OCI-LY1 (cell line): ENCODE data around the gene BABAM2.

ENCODE experiments used
- H2AFZ ChIP-seq: fragments of 200-600 bp; sonication (generic), shearing (Covaris generic); 2 replicates; pipeline ENCODE4 v1.6.0; 2014; ENCODE audit warnings: antibody characterized with exemption, mild to moderate bottlenecking, low read length
- H3F3A ChIP-seq: fragments of 200-600 bp; sonication (generic), shearing (Covaris generic); 2 replicates; pipeline ENCODE4 v1.6.0; 2014; ENCODE audit warnings: mild to moderate bottlenecking, antibody characterized with exemption, low read length, moderate library complexity; ENCODE audit not compliant: insufficient read depth
- H3K27ac ChIP-seq: fragments of 200-600 bp; sonication (generic); 2 replicates; pipeline ENCODE4 v1.5.1; 2014; ENCODE audit warnings: low read length, mixed run types, mild to moderate bottlenecking, low read depth; ENCODE audit not compliant: poor library complexity, severe bottlenecking
- H3K27me3 ChIP-seq: fragments of 200-600 bp; sonication (generic); 2 replicates; pipeline ENCODE4 v1.6.0; 2014; ENCODE audit warnings: antibody characterized with exemption, mild to moderate bottlenecking, low read length, moderate library complexity; ENCODE audit not compliant: insufficient read depth
- H3K36me3 ChIP-seq: fragments of 200-600 bp; sonication (generic); 2 replicates; pipeline ENCODE4 v1.6.1; 2014; ENCODE audit warnings: mild to moderate bottlenecking, antibody characterized with exemption, low read length, moderate library complexity, mixed read lengths; ENCODE audit not compliant: insufficient read depth
- H3K4me1 ChIP-seq: fragments of 200-600 bp; sonication (generic); 2 replicates; pipeline ENCODE4 v1.5.1; 2014; ENCODE audit warnings: mild to moderate bottlenecking, low read length, moderate library complexity; ENCODE audit not compliant: insufficient read depth, severe bottlenecking
- H3K4me2 ChIP-seq: fragments of 200-600 bp; sonication (generic), shearing (Covaris generic); 2 replicates; pipeline ENCODE4 v1.6.1; 2014; ENCODE audit warnings: low read length
- H3K4me3 ChIP-seq: fragments of 200-600 bp; sonication (generic); 2 replicates; pipeline ENCODE4 v1.5.1; 2014; ENCODE audit warnings: low read length, low read depth, mild to moderate bottlenecking, mixed read lengths; ENCODE audit not compliant: poor library complexity, severe bottlenecking
- H3K79me2 ChIP-seq: fragments of 200-600 bp; shearing (Covaris generic); 2 replicates; pipeline ENCODE4 v1.6.1; 2016; ENCODE audit warnings: mixed run types, low read length, mixed read lengths; ENCODE audit not compliant: insufficient read depth
- H3K9ac ChIP-seq: fragments of 200-600 bp; sonication (generic), shearing (Covaris generic); 2 replicates; pipeline ENCODE4 v1.6.1; 2014; ENCODE audit warnings: mild to moderate bottlenecking, low read length, mixed read lengths
- H3K9me2 ChIP-seq: fragments of 200-600 bp; sonication (generic), shearing (Covaris generic); 2 replicates; pipeline ENCODE4 v1.6.1; 2014; ENCODE audit warnings: low read depth, mild to moderate bottlenecking, low read length, mixed read lengths
- H3K9me3 ChIP-seq: fragments of 200-600 bp; shearing (Covaris generic); 2 replicates; pipeline ENCODE4 v1.6.1; 2014; ENCODE audit warnings: low read length, mixed read lengths
- H4K20me1 ChIP-seq: fragments of 200-600 bp; sonication (generic), shearing (Covaris generic); 2 replicates; pipeline ENCODE4 v1.6.0; 2016; ENCODE audit warnings: mild to moderate bottlenecking, low read length; ENCODE audit not compliant: insufficient read depth
- CTCF ChIP-seq: fragments of 200-600 bp; sonication (generic), shearing (Covaris generic); IDR thresholded peaks from 2 replicates; pipeline ENCODE4 v1.5.1; 2017; ENCODE audit warnings: mild to moderate bottlenecking, antibody characterized with exemption, low read length, moderate library complexity, mixed read lengths
- EZH2 ChIP-seq: fragments of 200-600 bp; sonication (generic), shearing (Covaris generic); IDR thresholded peaks from 2 replicates; pipeline ENCODE4 v1.8.0; 2017; ENCODE audit warnings: borderline replicate concordance, mixed run types, mild to moderate bottlenecking, antibody characterized with exemption, low read length, moderate library complexity, mixed read lengths

Gene BABAM2

GRCh38 chr2:28277466-28277865 lies 386.9 kb downstream of the BABAM2 start:
- no peak overlapping the region for H3K9ac ChIP-seq
- no peaks in the 10 kb centered on the region for H3K36me3 ChIP-seq
- no peaks in the 10 kb centered on the region for H3K79me2 ChIP-seq
- no peak overlapping the region for H3K4me2 ChIP-seq
- H3K27me3 ChIP-seq: no peaks in the 10 kb centered on the region
- TF ChIP-seq CTCF: no peak
- no peak for TF ChIP-seq EZH2
- H3K9me3 ChIP-seq: no peaks in the 10 kb centered on the region
- no peaks in the 10 kb centered on the region for H3F3A ChIP-seq
- H2AFZ ChIP-seq: no peak overlapping the region
- no peak overlapping the region for H3K27ac ChIP-seq
- no peaks in the 10 kb centered on the region for H4K20me1 ChIP-seq
- no peak overlapping the region for H3K4me3 ChIP-seq
- no peaks in the 10 kb centered on the region for H3K4me1 ChIP-seq
- no peaks in the 10 kb centered on the region for H3K9me2 ChIP-seq

- Histone ChIP-seq H3K4me2 (no peak overlapping the region), H4K20me1 (no peaks in the 10 kb centered on the region), H3K27ac (no peak overlapping the region), H3K79me2 (no peaks in the 10 kb centered on the region), H3K4me1 (no peaks in the 10 kb centered on the region), H3K9me3 (no peaks in the 10 kb centered on the region), H3F3A (no peaks in the 10 kb centered on the region), H2AFZ (no peak overlapping the region), H3K9ac (no peak overlapping the region), H3K4me3 (no peak overlapping the region), H3K27me3 (no peaks in the 10 kb centered on the region), H3K36me3 (no peaks in the 10 kb centered on the region), H3K9me2 (no peaks in the 10 kb centered on the region)
- TF ChIP-seq CTCF (no peak), EZH2 (no peak)
These were observed 388.8 kb downstream of the BABAM2 start for GRCh38 chr2:28279371-28279770.

GRCh38 chr2:28280619-28281018 lies 390.1 kb downstream of the BABAM2 start:
- Histone ChIP-seq H3K9ac (no peak overlapping the region), H3K27me3 (no peaks in the 10 kb centered on the region), H3F3A (no peaks in the 10 kb centered on the region), H3K4me3 (no peak overlapping the region), H3K9me2 (no peaks in the 10 kb centered on the region), H2AFZ (no peak overlapping the region), H4K20me1 (no peaks in the 10 kb centered on the region), H3K27ac (no peak overlapping the region), H3K79me2 (no peaks in the 10 kb centered on the region), H3K4me2 (no peak overlapping the region), H3K9me3 (no peaks in the 10 kb centered on the region), H3K4me1 (no peaks in the 10 kb centered on the region), H3K36me3 (no peaks in the 10 kb centered on the region)
- TF ChIP-seq EZH2: no peak
- TF ChIP-seq CTCF: no peak
